ENCODE results near the gene SERPINB6.

DNA sequence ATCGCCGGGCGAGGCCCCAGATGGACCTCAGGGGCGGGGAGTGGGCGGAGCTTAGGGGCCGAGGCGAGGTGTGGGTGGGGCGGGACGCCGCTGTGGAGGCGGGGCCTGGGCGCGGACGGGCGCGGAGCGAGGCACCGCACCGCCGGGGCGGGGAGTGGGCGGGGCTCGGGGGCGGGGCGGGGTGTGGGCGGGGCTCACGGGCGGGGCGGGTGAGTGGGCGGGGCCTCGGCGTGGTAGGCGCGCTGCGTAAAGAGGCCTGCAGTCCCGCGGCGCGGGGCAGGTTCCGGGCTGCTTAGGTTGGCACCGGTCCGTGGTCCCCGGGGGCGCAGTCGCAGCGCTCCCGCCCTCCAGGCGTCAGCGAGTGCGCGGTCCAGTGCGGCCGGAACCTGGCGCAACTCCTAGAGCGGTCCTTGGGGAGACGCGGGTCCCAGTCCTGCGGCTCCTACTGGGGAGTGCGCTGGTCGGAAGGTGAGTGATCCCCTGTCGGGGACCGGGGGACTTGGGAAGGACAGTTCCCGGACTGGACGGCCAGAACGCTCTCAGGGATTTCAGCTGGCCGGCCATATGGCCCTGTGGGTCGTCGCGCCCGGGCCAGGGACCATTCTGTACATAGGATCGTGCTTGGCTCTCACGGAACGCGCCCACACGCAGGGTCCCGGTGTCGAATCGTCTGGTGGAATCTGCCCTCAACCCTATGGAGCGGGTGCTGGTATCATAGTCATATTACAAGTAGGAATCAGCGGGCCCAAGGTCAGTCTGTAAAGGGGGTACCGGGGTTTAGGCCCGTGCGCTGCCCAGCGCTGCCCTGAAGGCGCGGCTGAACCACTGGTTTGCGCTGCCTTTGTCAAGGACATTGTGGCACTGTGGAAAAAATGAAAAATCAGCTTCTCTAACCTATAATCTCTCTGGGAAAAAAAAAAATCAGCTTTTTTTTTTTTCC is 28.5 kb upstream of the SERPINB6 start, which contains the start of gene NQO2:
- TF ChIP-seq, protein P1, sequence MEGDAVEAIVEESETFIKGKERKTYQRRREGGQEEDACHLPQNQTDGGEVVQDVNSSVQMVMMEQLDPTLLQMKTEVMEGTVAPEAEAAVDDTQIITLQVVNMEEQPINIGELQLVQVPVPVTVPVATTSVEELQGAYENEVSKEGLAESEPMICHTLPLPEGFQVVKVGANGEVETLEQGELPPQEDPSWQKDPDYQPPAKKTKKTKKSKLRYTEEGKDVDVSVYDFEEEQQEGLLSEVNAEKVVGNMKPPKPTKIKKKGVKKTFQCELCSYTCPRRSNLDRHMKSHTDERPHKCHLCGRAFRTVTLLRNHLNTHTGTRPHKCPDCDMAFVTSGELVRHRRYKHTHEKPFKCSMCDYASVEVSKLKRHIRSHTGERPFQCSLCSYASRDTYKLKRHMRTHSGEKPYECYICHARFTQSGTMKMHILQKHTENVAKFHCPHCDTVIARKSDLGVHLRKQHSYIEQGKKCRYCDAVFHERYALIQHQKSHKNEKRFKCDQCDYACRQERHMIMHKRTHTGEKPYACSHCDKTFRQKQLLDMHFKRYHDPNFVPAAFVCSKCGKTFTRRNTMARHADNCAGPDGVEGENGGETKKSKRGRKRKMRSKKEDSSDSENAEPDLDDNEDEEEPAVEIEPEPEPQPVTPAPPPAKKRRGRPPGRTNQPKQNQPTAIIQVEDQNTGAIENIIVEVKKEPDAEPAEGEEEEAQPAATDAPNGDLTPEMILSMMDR (IDR thresholded peaks at IDR 0.05) = peak in 2 of 4 experiments; percentile 25 to 30
- TF ChIP-seq POLR2A (IDR thresholded peaks at IDR 0.05) = peak; percentile 90 to 92

All from uterus (tissue), 2 donors.